NCI-H128 (cell line): ENCODE results near the gene CAPSL.
"Not testable (repeated sequence)": the region's sequence is repeated elsewhere in the genome, so short reads cannot be mapped to it uniquely, and the experiment has no call there.

Experiments
- DNase-seq: peaks from one replicate; lab custom pipeline; 2025; ENCODE audit not compliant: unreplicated experiment; lab: John Stamatoyannopoulos, UW

CAPSL gene

GRCh38 chr5:35877655-35878054 lies 60.8 kb downstream of the CAPSL start:
- DNase-seq: no peak

GRCh38 chr5:35876922-35877321 lies 61.5 kb downstream of the CAPSL start:
- no peak for DNase-seq

GRCh38 chr5:35876454-35876853 lies 62.0 kb downstream of the CAPSL start:
- DNase-seq: no peak

GRCh38 chr5:35870605-35871004 lies 67.8 kb downstream of the CAPSL start:
- no peak for DNase-seq

GRCh38 chr5:35869685-35870277 lies 68.6 kb downstream of the CAPSL start:
- no peak for DNase-seq

- DNase-seq: no peak
These were observed 70.4 kb downstream of the CAPSL start for GRCh38 chr5:35867998-35868397.

GRCh38 chr5:35863159-35863558 lies 75.3 kb downstream of the CAPSL start:
- no peak for DNase-seq

- DNase-seq: no peak
These were observed 76.3 kb downstream of the CAPSL start for GRCh38 chr5:35862126-35862525.

GRCh38 chr5:35861718-35862117 lies 76.7 kb downstream of the CAPSL start:
- no peak for DNase-seq

GRCh38 chr5:35860686-35861085 lies 77.7 kb downstream of the CAPSL start:
- no peak for DNase-seq

GRCh38 chr5:35859101-35859661 lies 79.2 kb downstream of the CAPSL start:
- DNase-seq: no peak

- DNase-seq: no peak
These were observed 80.7 kb downstream of the CAPSL start for GRCh38 chr5:35857606-35858205.

GRCh38 chr5:35856765-35857351 lies 81.6 kb downstream of the CAPSL start, which contains the start of gene IL7R:
Gene IL7R (plus strand): TSS chr5:35856891. CDS start chr5:35856978, 87 bp downstream.
- no peak for DNase-seq

- DNase-seq: not testable (repeated sequence)
These were observed 82.1 kb downstream of the CAPSL start for GRCh38 chr5:35856186-35856764.

GRCh38 chr5:35855187-35855586 lies 83.2 kb downstream of the CAPSL start:
- DNase-seq: no peak
